Activated B cell treated with CpG ODN at 0.5 μM for 24 hours (primary cell): ENCODE data around the gene PAWR. TPM values are rescaled to one million over a fixed set of nuclear protein-coding genes. Genes with fewer than 3 reads are reported as not detected.
"Not testable (repeated sequence)": the region's sequence is repeated elsewhere in the genome, so short reads cannot be mapped to it uniquely, and the experiment has no call there.

Experiments
- ATAC-seq: fragments of 200-7000 bp; cut with Tn5 transposase; one replicate; pipeline ENCODE4 v1.10.0; 2021; ENCODE audit warnings: low read depth, mild to moderate bottlenecking, moderate library complexity
- CTCF ChIA-PET: fragments of 350-600 bp; sonication (Branson Sonifier 250); formaldehyde crosslinking; loops from one replicate; lab custom pipeline; 2021; ENCODE audit warnings: antibody characterized with exemption; lab: Charles Lee
- POLR2A ChIA-PET: fragments of 350-600 bp; sonication (Branson Sonifier 250); formaldehyde crosslinking; loops from one replicate; lab custom pipeline; 2021; ENCODE audit warnings: antibody characterized with exemption; lab: Charles Lee
- DNase-seq: peaks from one replicate; pipeline ENCODE4 v3.0.0; 2022
- H3K27ac Mint-ChIP-seq: one replicate; pipeline ENCODE4 v1.8.0; 2020; ENCODE audit warnings: mixed read lengths
- H3K27me3 Mint-ChIP-seq: one replicate; pipeline ENCODE4 v1.8.0; 2021; ENCODE audit warnings: mixed read lengths
- H3K36me3 Mint-ChIP-seq: one replicate; pipeline ENCODE4 v1.8.0; 2021; ENCODE audit warnings: low read depth, mixed read lengths
- H3K4me1 Mint-ChIP-seq: one replicate; pipeline ENCODE4 v1.8.0; 2021; ENCODE audit warnings: mixed read lengths
- H3K4me3 Mint-ChIP-seq: one replicate; pipeline ENCODE4 v1.8.0; 2020; ENCODE audit warnings: mild to moderate bottlenecking, mixed read lengths
- H3K9me3 Mint-ChIP-seq: one replicate; pipeline ENCODE4 v1.8.0; 2020; ENCODE audit warnings: mixed read lengths
- CTCF ChIP-seq: fragments of 200-600 bp; IDR thresholded peaks from one replicate; pipeline ENCODE4 v1.8.0; 2022; ENCODE audit warnings: antibody characterized with exemption, mild to moderate bottlenecking
- intact Hi-C: fragments of 100-400 bp; cut with micrococcal nuclease; formaldehyde crosslinking; loops from one replicate; pipeline ENCODE4 v1.15.1; 2024
- total RNA-seq: library from RNA; stranded (reverse); gene quantifications from 2 replicates; pipeline ENCODE4 v1.2.3, GENCODE V29; 2022

The PAWR gene
- total RNA-seq, 1 donor from 2014 or later: 53.1 TPM

- POLR2A ChIA-PET: interaction anchor here (0.7 kb wide), 2 partner anchors 42 to 139 kb away, joined by 3 to 4 read pairs; no protein-coding TSS in a partner anchor
- Mint-ChIP-seq H3K27me3 (no peaks in the 10 kb centered on the region), H3K27ac (peak overlapping the region; percentile 59), H3K9me3 (no peaks in the 10 kb centered on the region), H3K4me3 (peak overlapping the region; percentile 83), H3K36me3 (peaks cover 2% of the 10 kb centered on the region), H3K4me1 (peaks cover 39% of the 10 kb centered on the region)
- no peak for TF ChIP-seq CTCF
- ATAC-seq (no peak), DNase-seq (no peak)
- CTCF ChIA-PET: no interaction called here
- intact Hi-C loops: no loop called here
These were observed 3.0 kb downstream of the PAWR start for GRCh38 chr12:79687711-79688260.

- intact Hi-C loops: no loop called here
- Mint-ChIP-seq H3K9me3 (no peaks in the 10 kb centered on the region), H3K27ac (no peak overlapping the region), H3K4me3 (no peak overlapping the region), H3K27me3 (no peaks in the 10 kb centered on the region), H3K4me1 (peaks cover 40% of the 10 kb centered on the region), H3K36me3 (no peaks in the 10 kb centered on the region)
- no peak for TF ChIP-seq CTCF
- CTCF ChIA-PET: no interaction called here
- POLR2A ChIA-PET: no interaction called here
- ATAC-seq (no peak), DNase-seq (no peak)
These were observed 4.6 kb downstream of the PAWR start for GRCh38 chr12:79686171-79686570.

GRCh38 chr12:79685068-79685467 lies 5.7 kb downstream of the PAWR start:
- intact Hi-C loops: no loop called here
- ChIA-PET POLR2A (no interaction called here), CTCF (no interaction called here)
- Mint-ChIP-seq H3K9me3 (no peaks in the 10 kb centered on the region), H3K4me3 (no peak overlapping the region), H3K36me3 (no peaks in the 10 kb centered on the region), H3K27me3 (no peaks in the 10 kb centered on the region), H3K4me1 (peaks cover 50% of the 10 kb centered on the region), H3K27ac (no peak overlapping the region)
- no peak for DNase-seq
- ATAC-seq: no peak
- TF ChIP-seq CTCF: no peak

GRCh38 chr12:79684338-79684737 lies 6.4 kb downstream of the PAWR start:
- H3K9me3 Mint-ChIP-seq, intact Hi-C loops, DNase-seq, H3K27me3 Mint-ChIP-seq, H3K36me3 Mint-ChIP-seq, H3K27ac Mint-ChIP-seq, POLR2A ChIA-PET, ATAC-seq, H3K4me3 Mint-ChIP-seq, CTCF ChIA-PET: not testable (repeated sequence)
- H3K4me1 Mint-ChIP-seq: peaks cover 57% of the 10 kb centered on the region

- TF ChIP-seq CTCF: no peak
- peaks cover 57% of the 10 kb centered on the region for H3K4me1 Mint-ChIP-seq
- H3K27ac Mint-ChIP-seq: no peak overlapping the region
These were observed 8.2 kb downstream of the PAWR start for GRCh38 chr12:79682593-79682992.

More at GRCh38 chr12:79682593-79682992, 8.2 kb downstream of the PAWR start:
- Mint-ChIP-seq H3K4me3 (no peak overlapping the region), H3K27me3 (no peaks in the 10 kb centered on the region), H3K36me3 (no peaks in the 10 kb centered on the region), H3K9me3 (no peaks in the 10 kb centered on the region)
- intact Hi-C loops: no loop called here
- ChIA-PET CTCF (no interaction called here), POLR2A (no interaction called here)
- DNase-seq (no peak), ATAC-seq (no peak)
